K562 (cell line): ENCODE data around the gene TSGA10IP. TPM values are rescaled to one million over a fixed set of nuclear protein-coding genes. Genes with fewer than 3 reads are reported as not detected.
A peak's percentile ranks its signal among the peaks of the same experiment; 100 is the strongest.

Source experiments
- ATF7 ChIP-seq: fragments of 450-650 bp; IDR thresholded peaks from 2 replicates; pipeline ENCODE4 v1.7.1; 2014; ENCODE audit warnings: mild to moderate bottlenecking, moderate library complexity
- ESRRB ChIP-seq: fragments of 250-450 bp; sonication (Bioruptor Pico); IDR thresholded peaks from 2 replicates; pipeline ENCODE4 v1.5.0; 2020; ENCODE audit warnings: mild to moderate bottlenecking, moderate library complexity, borderline replicate concordance
- KAT8 ChIP-seq: fragments of 450-650 bp; IDR thresholded peaks from 2 replicates; pipeline ENCODE4 v1.6.1; 2016; ENCODE audit warnings: low read depth, mild to moderate bottlenecking
- KDM2B ChIP-seq: fragments of 250-450 bp; sonication (Bioruptor Pico); IDR thresholded peaks from 2 replicates; pipeline ENCODE4 v1.8.0; 2021; ENCODE audit warnings: mild to moderate bottlenecking, moderate library complexity
- MAFG ChIP-seq: fragments of 450-650 bp; conservative IDR thresholded peaks from 2 replicates; pipeline ENCODE4 v1.6.1; 2016; ENCODE audit warnings: missing genetic modification characterization, missing compliant biosample characterization
- MCM5 ChIP-seq: fragments of 450-650 bp; IDR thresholded peaks from 2 replicates; pipeline ENCODE4 v1.6.1; 2016; ENCODE audit warnings: low read depth
- NR2C1 ChIP-seq, 2 experiments: fragments of 450-650 bp; IDR thresholded peaks; 2 replicates each; pipeline ENCODE4 v1.6.1; 2017; ENCODE audit warnings: mild to moderate bottlenecking in 2 of 2, antibody characterized with exemption in 1 of 2, inconsistent platforms in 1 of 2, missing compliant biosample characterization in 1 of 2, missing genetic modification characterization in 1 of 2
- OTX1 ChIP-seq: fragments of 450-650 bp; formaldehyde crosslinking; IDR thresholded peaks from 2 replicates; pipeline ENCODE4 v1.4.0; 2022; ENCODE audit warnings: mild to moderate bottlenecking
- PHF8 ChIP-seq: fragments of 200-600 bp; sonication (generic); IDR thresholded peaks from 2 replicates; pipeline ENCODE4 v1.6.1; 2012; ENCODE audit warnings: mixed run types, mild to moderate bottlenecking, inconsistent platforms, low read length, moderate library complexity, borderline replicate concordance
- PHTF2 ChIP-seq: fragments of 250-450 bp; sonication (Bioruptor Pico); IDR thresholded peaks from 2 replicates; pipeline ENCODE4 v1.5.0; 2021; ENCODE audit warnings: mild to moderate bottlenecking
- PML ChIP-seq: IDR thresholded peaks from 2 replicates; pipeline ENCODE4 v1.6.1; 2012; ENCODE audit warnings: low read length, inconsistent platforms
- RB1 ChIP-seq: fragments of 450-650 bp; IDR thresholded peaks from 2 replicates; pipeline ENCODE4 v1.6.1; 2017; ENCODE audit warnings: low read depth, mild to moderate bottlenecking
- RBFOX2 ChIP-seq: fragments of 200-400 bp; formaldehyde crosslinking; IDR thresholded peaks from 2 replicates; pipeline ENCODE4 v1.6.1; 2017; ENCODE audit warnings: low read depth, mild to moderate bottlenecking, low read length, moderate library complexity
- RHOXF2B ChIP-seq: fragments of 250-450 bp; sonication (Bioruptor Pico); conservative IDR thresholded peaks from 2 replicates; pipeline ENCODE4 v1.5.1; 2021
- SMAD1 ChIP-seq: fragments of 150-350 bp; IDR thresholded peaks from 2 replicates; pipeline ENCODE4 v1.6.1; 2014; ENCODE audit warnings: low read length, low read depth; ENCODE audit not compliant: partially characterized antibody
- TEAD4 ChIP-seq, 2 experiments: sonication (generic) in 1 of 2; formaldehyde crosslinking in 1 of 2; IDR thresholded peaks; 2 replicates each; pipeline versions ENCODE4 v1.6.1 to v1.8.0; 2012 to 2022; ENCODE audit warnings: borderline replicate concordance in 1 of 2, inconsistent platforms in 1 of 2, low read length in 1 of 2, mild to moderate bottlenecking in 1 of 2, missing genetic modification reagents in 1 of 2
- ZNF134 ChIP-seq: fragments of 250-450 bp; sonication (Bioruptor Pico); conservative IDR thresholded peaks from 2 replicates; pipeline ENCODE4 v1.4.0; 2020
- ZNF184 ChIP-seq: sonication (generic); formaldehyde crosslinking; IDR thresholded peaks from 2 replicates; pipeline ENCODE4 v1.5.0; 2020; ENCODE audit warnings: missing genetic modification reagents
- ZNF311 ChIP-seq: fragments of 250-450 bp; sonication (Bioruptor Pico); IDR thresholded peaks from 2 replicates; pipeline ENCODE4 v1.4.0; 2020; ENCODE audit warnings: mild to moderate bottlenecking, moderate library complexity
- polyA plus RNA-seq, 8 experiments: library from polyadenylated mRNA; depleted of rRNA in 4 of 8; stranded (reverse) in 5 of 8; unstranded in 3 of 8; fragments of >200 nt; fragmentation: Nextera tagmentation in 2 of 8; fragmentation: Illumina TruSeq in 1 of 8; extraction: Ambion mirVana in 2 of 8; extraction: Trizol in 1 of 8; gene quantifications; 2 replicates each; pipeline versions ENCODE4 v1.2.1 to v1.2.3, GENCODE V29; 2011 to 2014; ENCODE audit warnings: inconsistent platforms in 1 of 8, missing spikeins in 1 of 8
- total RNA-seq, 7 experiments: library from RNA; depleted of rRNA in 6 of 7; stranded (reverse); fragments of >200 nt in 6 of 7; fragmentation: Illumina TruSeq in 2 of 7; extraction: Trizol in 2 of 7; gene quantifications; 2 replicates each; pipeline versions ENCODE4 v1.2.1 to v1.2.3, GENCODE V29; 2011 to 2021; ENCODE audit warnings: low replicate concordance in 1 of 7
- TF ChIP-seq, protein P1 (sequence below): sonication (generic); formaldehyde crosslinking; IDR thresholded peaks from 2 replicates; pipeline ENCODE4 v1.5.0; 2020; ENCODE audit warnings: missing genetic modification reagents
- TF ChIP-seq, protein P2 (sequence below): IDR thresholded peaks from 2 replicates; pipeline ENCODE4 v1.6.1; 2012; ENCODE audit warnings: low read depth, low read length, improper control_type of control experiment, borderline replicate concordance
- TF ChIP-seq, protein P3 (sequence below): fragments of 200-800 bp; sonication (Bioruptor generic); IDR thresholded peaks from 2 replicates; pipeline ENCODE4 v1.6.1; 2017; ENCODE audit warnings: missing genetic modification characterization, missing compliant biosample characterization
- TF ChIP-seq, protein P4 (sequence below): fragments of 450-650 bp; IDR thresholded peaks from 2 replicates; pipeline ENCODE4 v1.6.1; 2017; ENCODE audit warnings: mild to moderate bottlenecking, moderate library complexity

TSGA10IP gene
- total and polyA plus RNA-seq, 9 of the 15 experiments (the other 6 are each of a cell fraction or from before 2014, with no cell fraction given), result not detected

DNA sequence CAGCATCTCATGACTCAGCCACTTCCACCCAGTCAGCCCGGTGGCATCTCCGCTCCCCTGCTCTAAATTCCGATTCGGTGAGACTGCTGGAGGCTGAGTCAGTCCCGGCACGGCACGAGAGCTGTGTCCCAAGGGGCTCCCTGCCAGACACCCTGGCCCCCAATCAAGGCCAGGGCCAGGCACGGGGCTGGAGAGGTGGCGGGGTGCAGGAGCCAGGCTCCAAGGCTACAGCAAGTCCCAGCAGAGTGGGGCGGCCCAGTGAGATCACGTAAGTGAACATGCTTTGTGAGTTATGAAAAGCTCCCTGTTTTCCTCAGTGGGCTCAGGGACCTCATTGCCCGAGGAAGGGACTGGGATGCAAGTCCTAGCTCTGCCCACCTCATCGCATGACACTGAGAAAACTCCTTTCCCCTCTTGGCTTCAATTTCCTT lies 29.4 kb upstream of the TSGA10IP start (continued):
- TF ChIP-seq, protein P1, sequence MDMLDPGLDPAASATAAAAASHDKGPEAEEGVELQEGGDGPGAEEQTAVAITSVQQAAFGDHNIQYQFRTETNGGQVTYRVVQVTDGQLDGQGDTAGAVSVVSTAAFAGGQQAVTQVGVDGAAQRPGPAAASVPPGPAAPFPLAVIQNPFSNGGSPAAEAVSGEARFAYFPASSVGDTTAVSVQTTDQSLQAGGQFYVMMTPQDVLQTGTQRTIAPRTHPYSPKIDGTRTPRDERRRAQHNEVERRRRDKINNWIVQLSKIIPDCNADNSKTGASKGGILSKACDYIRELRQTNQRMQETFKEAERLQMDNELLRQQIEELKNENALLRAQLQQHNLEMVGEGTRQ (CRISPR knock-in tag), result no peak
- no peak for TF ChIP-seq ZNF311 (CRISPR knock-in tag)
- TF ChIP-seq KDM2B (CRISPR knock-in tag), result no peak
- no peak for TF ChIP-seq PHF8
- TF ChIP-seq KAT8, result no peak
- no peak for TF ChIP-seq ATF7
- TF ChIP-seq, protein P2, sequence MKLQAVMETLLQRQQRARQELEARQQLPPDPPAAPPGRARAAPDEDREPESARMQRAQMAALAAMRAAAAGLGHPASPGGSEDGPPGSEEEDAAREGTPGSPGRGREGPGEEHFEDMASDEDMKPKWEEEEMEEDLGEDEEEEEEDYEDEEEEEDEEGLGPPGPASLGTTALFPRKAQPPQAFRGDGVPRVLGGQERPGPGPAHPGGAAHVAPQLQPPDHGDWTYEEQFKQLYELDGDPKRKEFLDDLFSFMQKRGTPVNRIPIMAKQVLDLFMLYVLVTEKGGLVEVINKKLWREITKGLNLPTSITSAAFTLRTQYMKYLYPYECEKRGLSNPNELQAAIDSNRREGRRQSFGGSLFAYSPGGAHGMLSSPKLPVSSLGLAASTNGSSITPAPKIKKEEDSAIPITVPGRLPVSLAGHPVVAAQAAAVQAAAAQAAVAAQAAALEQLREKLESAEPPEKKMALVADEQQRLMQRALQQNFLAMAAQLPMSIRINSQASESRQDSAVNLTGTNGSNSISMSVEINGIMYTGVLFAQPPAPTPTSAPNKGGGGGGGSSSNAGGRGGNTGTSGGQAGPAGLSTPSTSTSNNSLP, result no peak
- TF ChIP-seq SMAD1, result no peak
- no peak for TF ChIP-seq OTX1
- TF ChIP-seq, protein P3, sequence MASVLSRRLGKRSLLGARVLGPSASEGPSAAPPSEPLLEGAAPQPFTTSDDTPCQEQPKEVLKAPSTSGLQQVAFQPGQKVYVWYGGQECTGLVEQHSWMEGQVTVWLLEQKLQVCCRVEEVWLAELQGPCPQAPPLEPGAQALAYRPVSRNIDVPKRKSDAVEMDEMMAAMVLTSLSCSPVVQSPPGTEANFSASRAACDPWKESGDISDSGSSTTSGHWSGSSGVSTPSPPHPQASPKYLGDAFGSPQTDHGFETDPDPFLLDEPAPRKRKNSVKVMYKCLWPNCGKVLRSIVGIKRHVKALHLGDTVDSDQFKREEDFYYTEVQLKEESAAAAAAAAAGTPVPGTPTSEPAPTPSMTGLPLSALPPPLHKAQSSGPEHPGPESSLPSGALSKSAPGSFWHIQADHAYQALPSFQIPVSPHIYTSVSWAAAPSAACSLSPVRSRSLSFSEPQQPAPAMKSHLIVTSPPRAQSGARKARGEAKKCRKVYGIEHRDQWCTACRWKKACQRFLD (CRISPR knock-in tag), result no peak
- TF ChIP-seq, protein P4, sequence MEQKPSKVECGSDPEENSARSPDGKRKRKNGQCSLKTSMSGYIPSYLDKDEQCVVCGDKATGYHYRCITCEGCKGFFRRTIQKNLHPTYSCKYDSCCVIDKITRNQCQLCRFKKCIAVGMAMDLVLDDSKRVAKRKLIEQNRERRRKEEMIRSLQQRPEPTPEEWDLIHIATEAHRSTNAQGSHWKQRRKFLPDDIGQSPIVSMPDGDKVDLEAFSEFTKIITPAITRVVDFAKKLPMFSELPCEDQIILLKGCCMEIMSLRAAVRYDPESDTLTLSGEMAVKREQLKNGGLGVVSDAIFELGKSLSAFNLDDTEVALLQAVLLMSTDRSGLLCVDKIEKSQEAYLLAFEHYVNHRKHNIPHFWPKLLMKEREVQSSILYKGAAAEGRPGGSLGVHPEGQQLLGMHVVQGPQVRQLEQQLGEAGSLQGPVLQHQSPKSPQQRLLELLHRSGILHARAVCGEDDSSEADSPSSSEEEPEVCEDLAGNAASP, result no peak
- TF ChIP-seq MCM5, result no peak
- peak; percentile 24; the same call in 1 of the 2 replicates for TF ChIP-seq MAFG (tag)
- TF ChIP-seq ESRRB (CRISPR knock-in tag), result no peak
- TF ChIP-seq RHOXF2B (CRISPR knock-in tag), result no peak
- no peak for TF ChIP-seq ZNF184 (CRISPR knock-in tag)
- TF ChIP-seq TEAD4 (IDR thresholded peaks at IDR 0.05; ENCODE audit: low read length), result no peak
- no peak for TF ChIP-seq TEAD4 (CRISPR knock-in tag; IDR thresholded peaks at IDR 0.05; ENCODE audit: borderline replicate concordance)
- no peak; the same call in 1 of the 2 replicates for TF ChIP-seq RBFOX2
- TF ChIP-seq RB1, result no peak
- TF ChIP-seq ZNF134 (CRISPR knock-in tag), result no peak
- TF ChIP-seq PHTF2 (CRISPR knock-in tag), result no peak
- TF ChIP-seq PML, result no peak
- TF ChIP-seq NR2C1 (IDR thresholded peaks at IDR 0.05), result no peak
- no peak for TF ChIP-seq NR2C1 (tag; IDR thresholded peaks at IDR 0.05)
